Gastroesophageal sphincter (tissue), 3 donors: Measurements from ENCODE around the gene SLC6A3.

Experiments
- CTCF ChIP-seq, 4 experiments: fragments of 200-600 bp in 2 of 4; fragments of 450-650 bp in 2 of 4; sonication (generic) in 1 of 4; IDR thresholded peaks; one replicate each; pipeline ENCODE4 v1.5.1; 2017 to 2019; ENCODE audit warnings: antibody characterized with exemption in 4 of 4, mild to moderate bottlenecking in 2 of 4, moderate library complexity in 2 of 4
- POLR2AphosphoS5 ChIP-seq: sonication (generic); formaldehyde crosslinking; IDR thresholded peaks from one replicate; pipeline ENCODE4 v1.6.1; 2017; ENCODE audit warnings: antibody characterized with exemption

DNA sequence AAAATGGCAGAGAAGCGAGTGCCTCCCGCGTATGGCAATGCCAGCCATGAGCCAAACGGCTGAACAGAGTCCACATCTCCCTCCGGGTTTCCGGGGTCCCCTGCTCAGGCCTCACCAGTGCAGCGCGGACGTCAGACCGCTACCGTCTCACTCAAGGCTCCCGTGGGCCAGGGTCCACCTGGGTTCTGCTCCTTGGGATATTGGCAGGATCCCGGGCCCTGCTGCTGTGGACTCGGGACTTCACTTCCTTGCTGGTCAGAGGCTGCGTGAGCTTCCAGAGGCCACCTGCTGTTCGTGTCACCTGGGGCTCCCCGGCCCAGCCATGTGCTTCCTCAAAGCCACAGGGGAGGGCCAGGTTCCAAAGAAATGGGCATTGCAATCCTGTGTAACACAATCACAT, 61.9 kb downstream of the SLC6A3 start:
- no peak for TF ChIP-seq CTCF (IDR thresholded peaks at IDR 0.05)
- TF ChIP-seq POLR2AphosphoS5 = no peak
